Astrocyte (in vitro differentiated cells and primary cell): Measurements from ENCODE around the gene SH2D2A. TPM values are rescaled to one million over a fixed set of nuclear protein-coding genes. Genes with fewer than 3 reads are reported as not detected.

Source experiments
- DNase-seq: peaks from one replicate; pipeline ENCODE4 v3.0.0-alpha.2; 2010; ENCODE audit warnings: low read depth
- FAIRE-seq: peaks from 2 replicates; lab custom pipeline; 2011; peaks lifted over from hg19 to GRCh38; lab: Jason Lieb, UNC
- H2AFZ ChIP-seq: 2 replicates; pipeline ENCODE4 v1.6.0; 2012; ENCODE audit warnings: low read depth, low read length, inconsistent platforms
- H3K27ac ChIP-seq: 2 replicates; pipeline ENCODE4 v1.5.1; 2011; ENCODE audit warnings: low read depth, low read length, inconsistent platforms
- H3K27me3 ChIP-seq: 2 replicates; pipeline ENCODE4 v1.6.0; 2011; ENCODE audit warnings: low read length, inconsistent platforms; ENCODE audit not compliant: insufficient read depth
- H3K36me3 ChIP-seq: 2 replicates; pipeline ENCODE4 v1.5.1; 2011; ENCODE audit warnings: low read length, inconsistent platforms; ENCODE audit not compliant: insufficient read depth
- H3K4me1 ChIP-seq: 2 replicates; pipeline ENCODE4 v1.5.1; 2011; ENCODE audit warnings: low read length, inconsistent platforms; ENCODE audit not compliant: insufficient read depth
- H3K4me2 ChIP-seq: 2 replicates; pipeline ENCODE4 v1.6.0; 2012; ENCODE audit warnings: low read length, inconsistent platforms
- H3K4me3 ChIP-seq: 2 replicates; pipeline ENCODE4 v1.5.1; 2011; ENCODE audit warnings: low read depth, mild to moderate bottlenecking, low read length, inconsistent platforms; ENCODE audit not compliant: insufficient read depth
- H3K79me2 ChIP-seq: 2 replicates; pipeline ENCODE4 v1.6.0; 2012; ENCODE audit warnings: mild to moderate bottlenecking, low read length, inconsistent platforms; ENCODE audit not compliant: insufficient read depth
- H3K9ac ChIP-seq: 2 replicates; pipeline ENCODE4 v1.6.0; 2012; ENCODE audit warnings: mild to moderate bottlenecking, low read length, inconsistent platforms
- H3K9me3 ChIP-seq: 2 replicates; pipeline ENCODE4 v1.5.1; 2012; ENCODE audit warnings: low read depth, mild to moderate bottlenecking, low read length, inconsistent platforms; ENCODE audit not compliant: insufficient read depth
- H4K20me1 ChIP-seq: 2 replicates; pipeline ENCODE4 v1.6.0; 2012; ENCODE audit warnings: low read length, inconsistent platforms; ENCODE audit not compliant: insufficient read depth
- H3K27ac Mint-ChIP-seq: one replicate; pipeline ENCODE4 v1.8.0; 2021; ENCODE audit warnings: mild to moderate bottlenecking, mixed read lengths; ENCODE audit not compliant: unreplicated experiment
- H3K27me3 Mint-ChIP-seq: one replicate; pipeline ENCODE4 v1.8.0; 2021; ENCODE audit warnings: low read depth, mixed read lengths; ENCODE audit not compliant: unreplicated experiment
- H3K36me3 Mint-ChIP-seq: one replicate; pipeline ENCODE4 v1.8.0; 2021; ENCODE audit warnings: low read depth, mixed read lengths; ENCODE audit not compliant: unreplicated experiment
- H3K4me1 Mint-ChIP-seq: one replicate; pipeline ENCODE4 v1.8.0; 2021; ENCODE audit warnings: low read depth, mixed read lengths; ENCODE audit not compliant: unreplicated experiment
- H3K4me3 Mint-ChIP-seq: one replicate; pipeline ENCODE4 v1.8.0; 2021; ENCODE audit warnings: mild to moderate bottlenecking, moderate library complexity, mixed read lengths; ENCODE audit not compliant: unreplicated experiment
- H3K9me3 Mint-ChIP-seq: one replicate; pipeline ENCODE4 v1.8.0; 2021; ENCODE audit warnings: mild to moderate bottlenecking, mixed read lengths; ENCODE audit not compliant: unreplicated experiment
- EZH2 ChIP-seq: IDR thresholded peaks from 2 replicates; pipeline ENCODE4 v1.6.1; 2012; ENCODE audit warnings: mild to moderate bottlenecking, low read length, inconsistent platforms; ENCODE audit not compliant: insufficient read depth
- total RNA-seq: library from RNA; stranded (reverse); gene quantifications from 2 replicates; pipeline ENCODE4 v1.2.1, GENCODE V29; 2021
- TF ChIP-seq, protein P1 (sequence below): IDR thresholded peaks from 2 replicates; pipeline ENCODE4 v1.5.1; 2011; ENCODE audit warnings: low read depth, mild to moderate bottlenecking, inconsistent platforms, low read length, moderate library complexity; ENCODE audit not compliant: insufficient read depth

Gene SH2D2A
- total RNA-seq, 1 donor from 2014 or later: 1.1 TPM

DNA sequence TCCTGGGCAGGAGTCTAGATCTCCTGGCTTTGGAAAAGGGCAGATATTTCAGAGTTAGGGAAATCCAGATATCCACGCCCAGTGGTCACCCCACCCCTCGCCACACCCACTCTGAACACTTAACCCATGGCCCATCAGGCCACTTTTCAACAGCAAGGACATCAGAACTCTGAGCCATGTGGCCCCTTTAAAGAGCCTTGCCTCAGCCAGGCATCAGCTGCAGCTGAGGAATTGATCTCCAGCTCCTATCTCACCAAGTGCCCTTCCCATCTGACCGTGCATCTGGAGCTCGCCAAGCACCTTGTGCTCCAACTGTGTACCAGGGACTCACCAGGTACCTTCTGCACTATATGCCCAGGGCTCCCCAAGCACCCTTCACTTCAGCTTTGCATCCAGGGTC, 20.2 kb upstream of the SH2D2A start:
- H3K4me3 Mint-ChIP-seq: no peak overlapping the region
- H3K27me3 Mint-ChIP-seq: peaks cover 91% of the 10 kb centered on the region
- H2AFZ ChIP-seq: no peak overlapping the region
- FAIRE-seq (no peak), DNase-seq (no peak)
- peaks cover 5% of the 10 kb centered on the region for H4K20me1 ChIP-seq
- H3K4me2 ChIP-seq: no peak overlapping the region
- H3K36me3 Mint-ChIP-seq: peaks cover 5% of the 10 kb centered on the region
- H3K27me3 ChIP-seq: peaks cover 55% of the 10 kb centered on the region
- H3K4me1 ChIP-seq: no peaks in the 10 kb centered on the region
- H3K4me1 Mint-ChIP-seq: no peaks in the 10 kb centered on the region
- no peak overlapping the region for H3K9ac ChIP-seq
- no peaks in the 10 kb centered on the region for H3K79me2 ChIP-seq
- H3K9me3 ChIP-seq: no peaks in the 10 kb centered on the region
- H3K27ac Mint-ChIP-seq: no peak overlapping the region
- H3K9me3 Mint-ChIP-seq: no peaks in the 10 kb centered on the region
- H3K27ac ChIP-seq: no peak overlapping the region
- H3K4me3 ChIP-seq: no peak overlapping the region
- no peaks in the 10 kb centered on the region for H3K36me3 ChIP-seq
- TF ChIP-seq, protein P1, sequence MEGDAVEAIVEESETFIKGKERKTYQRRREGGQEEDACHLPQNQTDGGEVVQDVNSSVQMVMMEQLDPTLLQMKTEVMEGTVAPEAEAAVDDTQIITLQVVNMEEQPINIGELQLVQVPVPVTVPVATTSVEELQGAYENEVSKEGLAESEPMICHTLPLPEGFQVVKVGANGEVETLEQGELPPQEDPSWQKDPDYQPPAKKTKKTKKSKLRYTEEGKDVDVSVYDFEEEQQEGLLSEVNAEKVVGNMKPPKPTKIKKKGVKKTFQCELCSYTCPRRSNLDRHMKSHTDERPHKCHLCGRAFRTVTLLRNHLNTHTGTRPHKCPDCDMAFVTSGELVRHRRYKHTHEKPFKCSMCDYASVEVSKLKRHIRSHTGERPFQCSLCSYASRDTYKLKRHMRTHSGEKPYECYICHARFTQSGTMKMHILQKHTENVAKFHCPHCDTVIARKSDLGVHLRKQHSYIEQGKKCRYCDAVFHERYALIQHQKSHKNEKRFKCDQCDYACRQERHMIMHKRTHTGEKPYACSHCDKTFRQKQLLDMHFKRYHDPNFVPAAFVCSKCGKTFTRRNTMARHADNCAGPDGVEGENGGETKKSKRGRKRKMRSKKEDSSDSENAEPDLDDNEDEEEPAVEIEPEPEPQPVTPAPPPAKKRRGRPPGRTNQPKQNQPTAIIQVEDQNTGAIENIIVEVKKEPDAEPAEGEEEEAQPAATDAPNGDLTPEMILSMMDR: no peak
- no peak for TF ChIP-seq EZH2

DNA sequence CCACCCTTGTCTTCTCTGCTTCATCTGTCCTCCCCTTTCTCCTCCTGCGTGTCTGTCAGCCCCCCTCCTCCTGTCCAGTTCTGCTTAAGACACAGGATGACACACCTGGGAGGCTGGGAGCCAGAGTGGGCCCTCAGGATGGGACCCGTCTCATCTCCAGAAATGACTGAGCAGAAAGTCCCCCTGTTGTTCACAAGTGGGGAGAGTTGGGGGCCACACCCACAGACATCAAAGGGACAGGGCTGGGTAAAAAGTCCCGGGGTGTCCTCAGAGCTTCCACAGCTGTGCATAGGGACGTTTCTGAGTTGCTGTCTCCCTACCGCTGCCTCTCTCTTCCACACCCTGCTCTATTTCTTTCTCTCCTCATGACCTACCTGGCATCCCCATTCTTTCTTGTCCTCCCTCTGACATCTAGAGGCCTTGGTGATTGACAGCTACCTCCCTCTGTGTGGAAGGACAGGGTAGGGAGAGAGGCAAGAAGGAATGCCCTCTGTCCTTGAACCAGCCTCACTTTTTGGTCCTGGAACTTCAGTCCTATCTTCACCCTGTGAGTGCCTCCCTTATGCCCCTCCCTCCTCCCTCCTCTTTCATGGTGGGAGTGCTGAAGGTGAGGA, 19.5 kb upstream of the SH2D2A start:
- H3K4me1 ChIP-seq: no peaks in the 10 kb centered on the region
- H3K4me3 ChIP-seq: no peak overlapping the region
- no peak overlapping the region for H3K27ac ChIP-seq
- Mint-ChIP-seq H3K9me3 (no peaks in the 10 kb centered on the region), H3K4me3 (no peak overlapping the region), H3K4me1 (no peaks in the 10 kb centered on the region), H3K27ac (no peak overlapping the region), H3K36me3 (peaks cover 5% of the 10 kb centered on the region), H3K27me3 (peaks cover 92% of the 10 kb centered on the region)
- no peak overlapping the region for H3K4me2 ChIP-seq
- no peaks in the 10 kb centered on the region for H3K9me3 ChIP-seq
- TF ChIP-seq, protein P1: no peak
- no peak for TF ChIP-seq EZH2
- no peaks in the 10 kb centered on the region for H3K79me2 ChIP-seq
- peaks cover 62% of the 10 kb centered on the region for H3K27me3 ChIP-seq
- peaks cover 5% of the 10 kb centered on the region for H4K20me1 ChIP-seq
- no peak overlapping the region for H3K9ac ChIP-seq
- FAIRE-seq (no peak), DNase-seq (no peak)
- H3K36me3 ChIP-seq: no peaks in the 10 kb centered on the region
- no peak overlapping the region for H2AFZ ChIP-seq

DNA sequence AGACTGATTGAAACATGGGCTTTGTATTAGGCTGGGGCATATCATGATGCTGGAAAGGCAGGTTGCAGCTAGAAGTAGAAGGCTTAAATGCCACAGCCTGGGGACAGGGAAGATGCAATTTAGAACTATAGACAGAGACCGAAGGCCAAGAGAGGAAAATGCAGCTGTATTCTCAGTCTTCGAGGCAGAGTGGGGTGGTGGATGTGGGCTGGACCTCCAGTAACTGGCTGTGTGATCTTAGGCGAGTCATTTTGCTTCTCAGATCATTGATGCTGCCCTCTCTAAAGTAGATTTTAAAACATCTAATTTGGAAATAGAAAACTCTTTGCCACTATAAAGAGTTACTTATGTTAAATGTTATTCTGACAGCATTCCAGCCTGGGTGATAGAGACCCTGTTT, 17.7 kb upstream of the SH2D2A start:
- TF ChIP-seq EZH2: no peak
- TF ChIP-seq, protein P1: no peak
- Mint-ChIP-seq H3K27me3 (peaks cover 89% of the 10 kb centered on the region), H3K9me3 (no peaks in the 10 kb centered on the region), H3K4me3 (no peak overlapping the region), H3K36me3 (peaks cover 5% of the 10 kb centered on the region), H3K27ac (no peak overlapping the region), H3K4me1 (no peaks in the 10 kb centered on the region)
- Histone ChIP-seq H3K79me2 (no peaks in the 10 kb centered on the region), H3K27ac (no peak overlapping the region), H3K9ac (no peak overlapping the region), H3K4me3 (no peak overlapping the region), H4K20me1 (peaks cover 5% of the 10 kb centered on the region), H2AFZ (no peak overlapping the region), H3K4me1 (no peaks in the 10 kb centered on the region), H3K9me3 (no peaks in the 10 kb centered on the region), H3K4me2 (no peak overlapping the region), H3K36me3 (no peaks in the 10 kb centered on the region), H3K27me3 (peaks cover 63% of the 10 kb centered on the region)
- no peak for FAIRE-seq
- no peak for DNase-seq
